NCI-H1092 treated with DMSO at 0.1 percent for 48 hours (cell line): ENCODE results near the gene PRKCE.

Experiments
- DNase-seq: peaks from one replicate; lab custom pipeline; 2025; lab: John Stamatoyannopoulos, UW

Gene PRKCE

GRCh38 chr2:45728458-45728942 lies 77.0 kb downstream of the PRKCE start:
- no peak for DNase-seq

DNA sequence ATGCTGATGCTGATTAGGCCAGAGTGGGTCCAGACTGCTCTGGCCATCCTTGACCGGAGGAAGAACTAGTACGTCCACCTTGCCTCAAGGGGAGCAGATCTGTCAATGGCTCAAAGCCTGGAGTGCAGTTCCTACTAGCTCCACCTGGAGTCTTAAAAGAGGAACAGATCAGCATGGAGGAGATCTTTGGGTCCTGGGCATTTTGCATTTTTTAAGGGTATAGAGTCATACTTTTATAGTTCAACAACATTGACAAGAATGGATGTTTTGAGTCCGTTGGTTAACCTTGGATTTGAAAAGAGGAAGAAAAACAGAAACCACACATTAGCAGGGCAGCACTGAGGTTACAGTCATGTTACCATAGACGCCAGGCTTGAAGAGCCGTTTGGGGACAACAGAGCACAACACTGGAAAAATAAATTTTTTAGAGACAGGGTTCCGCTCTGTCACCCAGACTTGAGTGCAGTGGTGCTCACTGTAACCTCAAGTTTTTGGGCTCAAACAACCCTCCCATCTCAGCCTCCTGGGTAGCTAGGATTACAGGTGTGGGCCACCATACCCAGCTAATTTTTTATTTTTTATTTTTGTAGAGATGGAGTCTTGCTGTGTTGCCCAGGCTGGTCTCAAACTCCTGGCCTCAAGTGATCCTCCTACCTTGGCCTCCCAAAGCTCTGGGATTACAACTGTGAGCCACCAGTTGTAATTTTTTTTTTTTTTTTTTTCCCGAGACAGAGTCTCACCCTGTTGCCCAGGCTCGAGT lies 78.5 kb downstream of the PRKCE start:
- no peak for DNase-seq

- no peak for DNase-seq
Observed at GRCh38 chr2:45731141-45731540, 79.7 kb downstream of the PRKCE start.

- no peak for DNase-seq
Observed at GRCh38 chr2:45732436-45732835, 81.0 kb downstream of the PRKCE start.

DNA sequence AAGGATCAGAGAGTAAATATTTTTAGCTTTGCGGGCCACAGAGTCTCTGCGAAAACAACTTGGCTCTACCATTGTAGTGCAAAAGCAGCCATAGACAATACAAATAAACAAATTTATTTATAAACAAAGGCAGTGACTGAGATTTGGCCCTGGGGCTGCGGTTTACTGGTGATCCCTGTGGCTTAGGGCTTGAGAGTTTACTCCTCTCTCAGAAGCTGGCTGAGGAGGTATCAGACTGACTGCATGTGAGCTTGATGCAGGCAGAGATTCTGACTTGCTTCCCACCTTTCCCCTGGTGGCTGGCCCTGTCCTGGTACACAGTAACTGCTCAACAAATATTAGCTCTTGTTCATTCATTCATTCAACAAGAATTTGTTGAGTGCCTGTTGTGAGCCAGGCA lies 81.5 kb downstream of the PRKCE start:
- no peak for DNase-seq

DNA sequence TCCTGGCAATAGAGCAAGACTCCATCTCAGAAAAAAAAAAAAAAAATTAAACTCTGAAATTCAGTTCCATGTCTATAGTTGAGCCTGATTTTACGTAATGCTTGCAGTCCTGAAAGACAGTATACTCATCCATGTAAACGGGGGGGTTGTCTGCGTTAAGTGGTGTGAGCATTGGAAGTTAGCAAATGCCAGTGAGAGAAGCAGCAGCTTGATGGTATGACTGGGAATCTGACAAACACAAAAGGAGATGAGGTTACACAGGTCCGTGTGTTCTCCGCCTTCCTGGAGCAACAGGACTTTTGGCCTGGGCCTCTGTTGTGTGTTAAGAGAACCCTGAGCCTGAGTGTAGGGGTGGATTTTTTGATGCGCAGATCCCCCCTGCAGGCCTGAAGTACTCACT lies 82.9 kb downstream of the PRKCE start:
- no peak for DNase-seq

DNA sequence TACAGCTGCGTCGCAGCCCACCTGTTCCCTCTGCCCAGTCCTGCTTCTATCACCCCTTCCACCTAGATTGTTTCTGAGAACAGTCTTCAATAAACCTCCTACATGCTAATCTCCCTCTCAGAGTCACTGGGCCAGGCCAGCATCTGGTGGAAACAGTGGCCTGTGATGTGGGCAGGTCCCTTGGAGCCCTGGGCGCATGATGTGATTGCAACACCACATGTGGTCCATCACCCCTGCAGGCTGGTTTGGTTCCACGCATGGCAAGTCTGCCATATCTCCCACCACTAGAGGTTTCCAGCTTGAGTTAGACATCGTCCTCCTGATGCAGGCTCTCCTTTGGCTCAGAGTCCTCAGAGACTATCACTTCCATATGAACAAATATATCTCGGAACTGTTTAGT lies 83.5 kb downstream of the PRKCE start:
- no peak for DNase-seq

- DNase-seq: no peak
Observed at GRCh38 chr2:45736757-45737704, 85.6 kb downstream of the PRKCE start.

DNA sequence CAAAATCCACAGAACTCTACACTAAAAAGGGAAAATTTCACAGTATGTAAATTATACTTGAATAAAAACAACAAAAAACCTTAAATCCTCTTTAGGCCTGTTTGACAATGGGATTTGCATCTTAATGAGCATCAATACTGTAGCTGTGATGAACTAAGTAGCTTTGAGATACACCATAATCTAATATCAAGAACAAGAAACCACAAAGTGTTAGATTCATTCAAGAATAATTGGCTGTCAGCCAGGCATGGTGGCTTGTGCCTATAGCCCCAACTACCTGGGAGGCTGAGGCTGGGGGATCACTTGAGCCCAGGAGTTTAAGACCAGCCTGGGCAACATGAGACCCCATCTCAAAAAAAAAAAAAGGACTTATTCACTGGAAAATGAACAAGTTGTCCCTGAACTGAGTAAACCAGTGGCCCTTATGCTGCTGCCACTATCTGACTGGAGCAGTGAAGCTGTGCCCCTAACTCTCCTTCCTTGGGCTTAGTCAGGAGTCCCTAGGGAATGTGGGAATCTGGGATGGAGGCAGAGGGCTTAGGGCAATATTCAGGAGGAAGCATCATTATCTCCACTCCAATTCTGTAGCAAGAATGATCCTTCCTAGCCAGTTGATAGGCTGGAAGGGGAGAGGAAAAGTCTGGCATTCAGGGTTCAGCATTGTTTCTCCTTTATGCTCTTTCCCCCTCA lies 88.5 kb downstream of the PRKCE start:
- no peak for DNase-seq

- DNase-seq: no peak
Observed at GRCh38 chr2:45741161-45741850, 89.8 kb downstream of the PRKCE start.

GRCh38 chr2:45743531-45744396 lies 92.3 kb downstream of the PRKCE start:
- DNase-seq: no peak

- DNase-seq: no peak
Observed at GRCh38 chr2:45745231-45745630, 93.8 kb downstream of the PRKCE start.

GRCh38 chr2:45746888-45747287 lies 95.4 kb downstream of the PRKCE start:
- DNase-seq: no peak

DNA sequence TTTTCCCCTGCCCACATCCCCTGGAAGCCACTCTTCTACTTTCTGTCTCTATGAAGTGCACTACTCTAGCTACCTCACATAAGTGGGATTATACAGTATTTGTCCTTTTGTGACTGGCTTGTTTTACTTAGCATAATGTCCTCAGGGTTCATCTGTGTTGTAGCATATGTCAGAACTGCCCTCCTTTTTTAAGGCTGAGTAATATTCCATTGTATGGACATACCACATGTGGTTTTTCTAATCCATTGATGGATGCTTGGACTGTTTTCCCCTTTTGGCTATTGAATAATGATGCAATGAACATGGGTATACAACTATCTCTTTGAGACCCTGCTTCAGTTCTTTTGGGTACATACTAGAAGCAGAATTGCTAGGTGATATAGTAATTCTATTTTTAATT lies 95.9 kb downstream of the PRKCE start:
- no peak for DNase-seq

DNA sequence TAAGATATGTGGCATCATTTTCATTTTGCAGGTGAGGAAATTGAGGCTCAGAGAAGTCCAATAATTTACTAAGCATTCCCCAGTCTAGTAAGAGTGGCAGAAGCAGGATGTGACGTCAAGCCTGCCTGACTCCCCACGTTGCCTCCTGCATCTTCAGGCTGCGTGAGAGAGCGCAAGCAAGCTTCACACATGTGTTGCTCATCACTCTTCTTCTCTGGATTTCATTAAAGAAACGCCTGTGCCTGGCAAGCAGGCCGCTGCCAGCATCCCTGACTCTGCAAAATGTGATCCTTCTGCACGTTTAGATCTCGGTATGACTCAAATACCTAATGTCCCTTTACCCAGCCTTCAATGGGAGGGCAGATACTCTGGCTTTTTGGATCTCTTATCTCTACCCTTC lies 96.8 kb downstream of the PRKCE start:
- DNase-seq: no peak

GRCh38 chr2:45750001-45750400 lies 98.5 kb downstream of the PRKCE start:
- no peak for DNase-seq

DNA sequence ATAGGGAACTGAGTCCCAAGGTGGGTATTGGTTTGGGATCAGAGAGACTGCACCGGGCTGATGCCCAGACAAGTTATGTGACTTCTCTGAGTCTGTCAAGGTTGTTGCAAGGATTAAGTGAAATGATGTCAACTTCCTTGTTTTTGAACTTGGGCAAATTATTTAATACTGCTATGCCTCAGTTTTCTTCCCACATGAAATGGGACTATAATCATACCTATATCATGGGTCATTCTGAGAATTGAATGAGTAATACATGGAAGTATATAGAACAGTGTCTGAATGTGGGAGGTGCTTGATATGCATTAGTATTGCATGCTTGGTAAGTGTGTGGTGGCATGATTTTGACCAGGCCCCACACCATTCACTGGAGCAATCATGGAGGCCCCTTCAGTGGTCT lies 99.0 kb downstream of the PRKCE start:
- DNase-seq: no peak

GRCh38 chr2:45753381-45753780 lies 101.9 kb downstream of the PRKCE start:
- no peak for DNase-seq

DNA sequence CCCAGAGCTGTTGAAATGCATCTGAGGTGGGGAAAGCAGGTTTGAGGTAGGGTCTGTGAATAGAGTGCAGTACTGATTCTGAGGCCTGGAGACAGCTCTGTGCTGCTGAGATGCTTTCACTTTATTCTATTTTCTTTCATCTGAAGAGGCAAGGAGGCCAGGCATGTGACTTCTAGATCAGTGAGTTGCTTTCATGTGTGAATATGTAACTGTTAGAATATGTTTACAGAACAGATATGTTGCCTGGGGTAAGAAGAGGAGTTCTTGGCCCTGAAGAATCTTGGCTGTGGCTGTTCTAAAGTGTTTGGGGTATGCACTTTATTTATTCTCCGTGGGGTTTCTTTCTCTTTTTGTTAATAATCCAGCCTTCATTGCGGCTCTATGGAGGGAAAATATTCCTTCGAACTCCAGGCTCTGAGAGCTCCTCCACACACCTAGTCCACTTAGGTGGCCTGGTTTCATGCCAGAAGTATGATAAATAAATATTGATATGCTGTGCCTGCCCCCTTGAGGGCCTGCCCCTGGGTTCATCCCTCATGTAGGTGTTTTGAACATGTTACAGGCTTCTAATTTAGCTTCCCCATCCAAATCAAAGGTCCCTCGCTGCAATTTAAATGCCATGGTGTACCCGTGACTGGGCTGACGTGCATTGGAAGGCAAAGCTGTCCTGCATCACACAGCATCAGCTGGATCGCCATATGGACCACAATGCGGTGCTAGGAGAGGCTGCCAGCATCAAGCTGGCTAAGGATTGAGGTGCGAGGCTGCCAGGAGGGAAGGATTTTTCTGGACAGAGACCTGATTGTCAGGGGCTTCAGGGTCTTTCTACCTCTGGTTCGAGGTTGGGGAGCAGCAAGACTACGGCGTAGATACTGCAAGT lies 102.9 kb downstream of the PRKCE start:
- DNase-seq: no peak
